ENCODE results near the gene ERN1. TPM values are rescaled to one million over a fixed set of nuclear protein-coding genes. Genes with fewer than 3 reads are reported as not detected.

ERN1 gene
- polyA plus RNA-seq, 1 donor (not counting 4 experiments of a cell fraction or from before 2014, with no cell fraction given) = 7.1 TPM

DNA sequence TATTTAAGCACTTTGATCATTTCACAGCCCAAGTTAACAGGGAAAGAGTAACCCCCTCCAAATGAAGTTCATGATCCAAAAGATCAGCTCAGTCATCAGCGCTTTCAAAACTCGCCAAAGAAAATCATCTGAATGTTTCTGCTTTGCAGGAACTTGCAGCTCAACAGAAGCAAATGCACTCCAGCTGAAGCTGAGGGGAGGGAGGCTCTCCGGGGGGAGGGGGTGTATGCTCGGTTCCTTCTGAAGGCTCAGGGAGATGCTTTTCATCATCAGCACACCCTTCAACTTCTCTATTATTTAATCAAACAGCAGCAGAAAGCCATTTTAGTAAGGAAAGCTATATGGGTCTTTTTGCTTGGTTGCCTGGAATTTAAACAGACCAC, 24.4 kb upstream of the ERN1 start:
- DNase-seq (ENCODE audit: low read depth, low spot score) (no peak), FAIRE-seq (no peak)
- H3K9ac ChIP-seq (ENCODE audit: control insufficient read depth, extremely low read depth, insufficient read depth, low read length) = no peak overlapping the region
- dilution Hi-C loops (cut with MboI; ENCODE audit: extremely low pct_ligation_motif_present, low sequenced_read_pairs) = no loop called here
- H3K79me2 ChIP-seq (ENCODE audit: control insufficient read depth, insufficient read depth, low read length) = no peaks in the 10 kb centered on the region
- H3K4me2 ChIP-seq (ENCODE audit: control insufficient read depth, extremely low read depth, insufficient read depth, low read depth, low read length) = no peak overlapping the region
- TF ChIP-seq CTCF (optimal IDR thresholded peaks at IDR 0.05 in 1 of 3, IDR thresholded peaks at IDR 0.05 in 1 of 3, conservative IDR thresholded peaks at IDR 0.05 in 1 of 3; ENCODE audit: extremely low read depth in 1 of 3, insufficient read depth in 2 of 3, low read length in 3 of 3) (no peak), EZH2 (IDR thresholded peaks at IDR 0.05; ENCODE audit: low read length) (no peak)
- H3K36me3 ChIP-seq (ENCODE audit: control insufficient read depth in 2 of 2, extremely low read depth in 1 of 2, insufficient read depth in 2 of 2, low read length in 2 of 2) = peaks cover 21 to 38% of the 10 kb centered on the region in 2 experiments
- H2AFZ ChIP-seq (ENCODE audit: control insufficient read depth, low read length) = no peak overlapping the region
- no peak overlapping the region for H3K4me3 ChIP-seq (ENCODE audit: control insufficient read depth in 2 of 3, extremely low read depth in 1 of 3, insufficient read depth in 2 of 3, low read depth in 1 of 3, low read length in 3 of 3)
- no peaks in the 10 kb centered on the region for H3K27me3 ChIP-seq (ENCODE audit: control insufficient read depth, extremely low read depth, insufficient read depth, low read length)
- H4K20me1 ChIP-seq (ENCODE audit: control insufficient read depth, extremely low read depth, insufficient read depth, low read length) = no peaks in the 10 kb centered on the region
- H3K9me3 ChIP-seq (ENCODE audit: control insufficient read depth, low read depth, low read length) = no peaks in the 10 kb centered on the region
- no peak overlapping the region for H3K27ac ChIP-seq (ENCODE audit: control insufficient read depth, insufficient read depth, low read length)
- H3K4me1 ChIP-seq (ENCODE audit: control insufficient read depth, extremely low read depth, insufficient read depth, low read length) = no peaks in the 10 kb centered on the region
- H3K9me1 ChIP-seq (ENCODE audit: control insufficient read depth, extremely low read depth, insufficient read depth, low read length) = no peaks in the 10 kb centered on the region

GRCh38 chr17:64153565-64154312, 23.8 kb upstream of the ERN1 start:
- Histone ChIP-seq H3K9ac (ENCODE audit: control insufficient read depth, extremely low read depth, insufficient read depth, low read length) (no peak overlapping the region), H2AFZ (ENCODE audit: control insufficient read depth, low read length) (no peak overlapping the region), H3K9me1 (ENCODE audit: control insufficient read depth, extremely low read depth, insufficient read depth, low read length) (no peaks in the 10 kb centered on the region), H3K79me2 (ENCODE audit: control insufficient read depth, insufficient read depth, low read length) (no peaks in the 10 kb centered on the region), H3K27ac (ENCODE audit: control insufficient read depth, insufficient read depth, low read length) (no peak overlapping the region), H4K20me1 (ENCODE audit: control insufficient read depth, extremely low read depth, insufficient read depth, low read length) (no peaks in the 10 kb centered on the region), H3K27me3 (ENCODE audit: control insufficient read depth, extremely low read depth, insufficient read depth, low read length) (no peaks in the 10 kb centered on the region), H3K4me3 (ENCODE audit: control insufficient read depth in 2 of 3, extremely low read depth in 1 of 3, insufficient read depth in 2 of 3, low read depth in 1 of 3, low read length in 3 of 3) (no peak overlapping the region), H3K36me3 (ENCODE audit: control insufficient read depth in 2 of 2, extremely low read depth in 1 of 2, insufficient read depth in 2 of 2, low read length in 2 of 2) (peaks cover 16 to 37% of the 10 kb centered on the region in 2 experiments), H3K9me3 (ENCODE audit: control insufficient read depth, low read depth, low read length) (no peaks in the 10 kb centered on the region), H3K4me1 (ENCODE audit: control insufficient read depth, extremely low read depth, insufficient read depth, low read length) (no peaks in the 10 kb centered on the region), H3K4me2 (ENCODE audit: control insufficient read depth, extremely low read depth, insufficient read depth, low read depth, low read length) (no peak overlapping the region)
- no peak for FAIRE-seq
- dilution Hi-C loops (cut with MboI; ENCODE audit: extremely low pct_ligation_motif_present, low sequenced_read_pairs) = no loop called here
- no peak for DNase-seq (ENCODE audit: low read depth, low spot score)
- TF ChIP-seq EZH2 (IDR thresholded peaks at IDR 0.05; ENCODE audit: low read length) (no peak), CTCF (optimal IDR thresholded peaks at IDR 0.05 in 1 of 3, IDR thresholded peaks at IDR 0.05 in 1 of 3, conservative IDR thresholded peaks at IDR 0.05 in 1 of 3; ENCODE audit: extremely low read depth in 1 of 3, insufficient read depth in 2 of 3, low read length in 3 of 3) (no peak)
